GM23338 (cell line): ENCODE results near the gene TJP2. TPM values are rescaled to one million over a fixed set of nuclear protein-coding genes. Genes with fewer than 3 reads are reported as not detected.

Source experiments
- ATAC-seq: fragments of 200-7000 bp; cut with Tn5 transposase; 3 replicates; pipeline ENCODE4 v1.9.1; 2020
- DNase-seq: peaks from one replicate; pipeline ENCODE4 v3.0.0-alpha.2; 2015; ENCODE audit warnings: low spot score
- H2AFZ ChIP-seq: fragments of 200-600 bp; sonication (generic); 2 replicates; pipeline ENCODE4 v1.8.0; 2016; ENCODE audit warnings: antibody characterized with exemption, mild to moderate bottlenecking, moderate library complexity
- H3F3A ChIP-seq: fragments of 200-600 bp; sonication (generic); replicated peaks from 2 replicates; pipeline ENCODE4 v1.8.0; 2017; ENCODE audit warnings: antibody characterized with exemption, mixed run types, low read depth
- H3K27ac ChIP-seq: fragments of 200-600 bp; sonication (generic); 2 replicates; pipeline ENCODE4 v1.6.1; 2016; ENCODE audit warnings: low read depth
- H3K27me3 ChIP-seq: fragments of 200-600 bp; sonication (generic); 2 replicates; pipeline ENCODE4 v1.8.0; 2016; ENCODE audit warnings: mild to moderate bottlenecking, mixed run types, moderate library complexity; ENCODE audit not compliant: insufficient read depth
- H3K36me3 ChIP-seq: fragments of 200-600 bp; sonication (generic); 2 replicates; pipeline ENCODE4 v1.8.0; 2016; ENCODE audit warnings: mild to moderate bottlenecking; ENCODE audit not compliant: insufficient read depth
- H3K4me1 ChIP-seq: fragments of 200-600 bp; sonication (generic); 2 replicates; pipeline ENCODE4 v1.8.0; 2016; ENCODE audit warnings: mild to moderate bottlenecking, moderate library complexity; ENCODE audit not compliant: insufficient read depth
- H3K4me2 ChIP-seq: fragments of 200-600 bp; sonication (generic); 2 replicates; pipeline ENCODE4 v1.7.1; 2017; ENCODE audit warnings: mixed run types
- H3K4me3 ChIP-seq: fragments of 200-600 bp; sonication (generic); 2 replicates; pipeline ENCODE4 v1.6.1; 2016; ENCODE audit warnings: mixed run types
- H3K79me2 ChIP-seq: fragments of 200-600 bp; sonication (generic); replicated peaks from 2 replicates; pipeline ENCODE4 v1.8.0; 2017; ENCODE audit warnings: mild to moderate bottlenecking; ENCODE audit not compliant: insufficient read depth
- H3K9me2 ChIP-seq: fragments of 200-600 bp; sonication (generic); 2 replicates; pipeline ENCODE4 v1.8.0; 2017; ENCODE audit not compliant: insufficient read depth
- H4K20me1 ChIP-seq: fragments of 200-600 bp; sonication (generic); replicated peaks from 2 replicates; pipeline ENCODE4 v1.8.0; 2017; ENCODE audit warnings: mild to moderate bottlenecking; ENCODE audit not compliant: insufficient read depth
- H3K27ac Mint-ChIP-seq: 2 replicates; pipeline ENCODE4 v1.8.0; 2020; ENCODE audit warnings: inconsistent platforms, mild to moderate bottlenecking, moderate library complexity, mixed read lengths
- H3K27me3 Mint-ChIP-seq: 3 replicates; pipeline ENCODE4 v1.8.0; 2022; ENCODE audit warnings: low read depth, mild to moderate bottlenecking, moderate library complexity, mixed read lengths, inconsistent platforms; ENCODE audit not compliant: insufficient read depth, poor library complexity
- H3K36me3 Mint-ChIP-seq: 3 replicates; pipeline ENCODE4 v1.8.0; 2021; ENCODE audit warnings: low read depth, mild to moderate bottlenecking, inconsistent platforms, moderate library complexity, mixed read lengths
- H3K4me1 Mint-ChIP-seq: 3 replicates; pipeline ENCODE4 v1.8.0; 2020; ENCODE audit warnings: mild to moderate bottlenecking, inconsistent platforms, mixed read lengths
- H3K4me3 Mint-ChIP-seq: 3 replicates; pipeline ENCODE4 v1.8.0; 2021; ENCODE audit warnings: moderate library complexity, mild to moderate bottlenecking, inconsistent platforms, mixed read lengths
- H3K9me3 Mint-ChIP-seq: 3 replicates; pipeline ENCODE4 v1.8.0; 2020; ENCODE audit warnings: moderate library complexity, mild to moderate bottlenecking, inconsistent platforms, mixed read lengths
- CREB1 ChIP-seq: fragments of 250-450 bp; sonication (Bioruptor Pico); IDR thresholded peaks from 2 replicates; pipeline ENCODE4 v1.5.0; 2020; ENCODE audit warnings: low read depth, mild to moderate bottlenecking, moderate library complexity
- EZH2 ChIP-seq: fragments of 200-600 bp; sonication (generic); IDR thresholded peaks from one replicate; pipeline ENCODE4 v1.8.0; 2017; ENCODE audit warnings: antibody characterized with exemption, mild to moderate bottlenecking, low read depth; ENCODE audit not compliant: unreplicated experiment
- JUNB ChIP-seq: IDR thresholded peaks from one replicate; pipeline ENCODE4 v1.6.1; 2016; ENCODE audit warnings: antibody characterized with exemption; ENCODE audit not compliant: unreplicated experiment
- ZNF114 ChIP-seq: fragments of 250-450 bp; sonication (Bioruptor Pico); IDR thresholded peaks from 2 replicates; pipeline ENCODE4 v1.5.0; 2020; ENCODE audit warnings: mild to moderate bottlenecking, moderate library complexity
- ZNF331 ChIP-seq: fragments of 250-450 bp; sonication (Bioruptor Pico); IDR thresholded peaks from 2 replicates; pipeline ENCODE4 v1.5.0; 2020; ENCODE audit warnings: low read depth, mild to moderate bottlenecking, moderate library complexity
- polyA plus RNA-seq: library from polyadenylated mRNA; unstranded; fragments of >200 nt; fragmentation: Nextera tagmentation; extraction: Ambion mirVana; gene quantifications from 2 replicates; pipeline ENCODE4 v1.2.1, GENCODE V29; 2016
- total RNA-seq: library from RNA; depleted of rRNA; stranded (reverse); fragments of >200 nt; shearing (Covaris generic); gene quantifications from 2 replicates; pipeline ENCODE4 v1.2.3, GENCODE V29; 2014
- TF ChIP-seq, protein P1 (sequence below): fragments of 250-450 bp; sonication (Bioruptor Pico); IDR thresholded peaks from 2 replicates; pipeline ENCODE4 v1.5.0; 2020; ENCODE audit warnings: mild to moderate bottlenecking, moderate library complexity
- TF ChIP-seq, protein P2 (sequence below): IDR thresholded peaks from 2 replicates; pipeline ENCODE4 v1.6.1; 2016; ENCODE audit warnings: antibody characterized with exemption
- TF ChIP-seq, protein P3 (sequence below), 2 experiments: fragments of 200-600 bp in 1 of 2; sonication (generic) in 1 of 2; conservative IDR thresholded peaks; 2 replicates each; pipeline versions ENCODE4 v1.5.1 to v1.6.1; 2016 to 2017; ENCODE audit warnings: antibody characterized with exemption in 2 of 2, low read depth in 2 of 2, mild to moderate bottlenecking in 2 of 2, moderate library complexity in 1 of 2

Gene TJP2
- total and polyA plus RNA-seq, 2 experiments from 2014 or later = 37.6 to 234 TPM

DNA sequence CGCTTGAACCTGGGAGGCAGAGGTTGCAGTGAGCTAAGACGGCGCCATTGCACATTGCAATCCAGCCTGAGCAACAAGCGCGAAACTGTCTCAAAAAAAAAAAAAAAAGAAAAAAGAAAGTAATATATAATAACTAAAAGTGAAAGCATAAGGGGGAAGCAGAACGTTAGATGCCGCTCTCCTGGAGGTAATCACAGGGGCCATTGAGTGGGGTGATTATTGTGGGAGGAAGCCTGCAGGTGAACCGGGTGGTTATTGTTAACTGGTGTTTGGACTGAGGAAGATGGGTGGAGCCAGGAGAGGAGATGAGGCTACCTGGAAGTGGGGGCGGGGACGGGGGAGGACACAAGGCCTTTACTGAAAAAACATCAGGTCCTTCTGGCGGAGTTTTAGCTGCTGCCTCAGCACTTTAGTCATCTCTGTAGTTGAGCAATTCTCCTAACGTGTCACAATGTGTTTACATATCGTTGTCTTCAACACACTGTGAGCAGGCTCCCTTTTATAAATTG, 5.3 kb upstream of the TJP2 start (continued):
- TF ChIP-seq, protein P1, sequence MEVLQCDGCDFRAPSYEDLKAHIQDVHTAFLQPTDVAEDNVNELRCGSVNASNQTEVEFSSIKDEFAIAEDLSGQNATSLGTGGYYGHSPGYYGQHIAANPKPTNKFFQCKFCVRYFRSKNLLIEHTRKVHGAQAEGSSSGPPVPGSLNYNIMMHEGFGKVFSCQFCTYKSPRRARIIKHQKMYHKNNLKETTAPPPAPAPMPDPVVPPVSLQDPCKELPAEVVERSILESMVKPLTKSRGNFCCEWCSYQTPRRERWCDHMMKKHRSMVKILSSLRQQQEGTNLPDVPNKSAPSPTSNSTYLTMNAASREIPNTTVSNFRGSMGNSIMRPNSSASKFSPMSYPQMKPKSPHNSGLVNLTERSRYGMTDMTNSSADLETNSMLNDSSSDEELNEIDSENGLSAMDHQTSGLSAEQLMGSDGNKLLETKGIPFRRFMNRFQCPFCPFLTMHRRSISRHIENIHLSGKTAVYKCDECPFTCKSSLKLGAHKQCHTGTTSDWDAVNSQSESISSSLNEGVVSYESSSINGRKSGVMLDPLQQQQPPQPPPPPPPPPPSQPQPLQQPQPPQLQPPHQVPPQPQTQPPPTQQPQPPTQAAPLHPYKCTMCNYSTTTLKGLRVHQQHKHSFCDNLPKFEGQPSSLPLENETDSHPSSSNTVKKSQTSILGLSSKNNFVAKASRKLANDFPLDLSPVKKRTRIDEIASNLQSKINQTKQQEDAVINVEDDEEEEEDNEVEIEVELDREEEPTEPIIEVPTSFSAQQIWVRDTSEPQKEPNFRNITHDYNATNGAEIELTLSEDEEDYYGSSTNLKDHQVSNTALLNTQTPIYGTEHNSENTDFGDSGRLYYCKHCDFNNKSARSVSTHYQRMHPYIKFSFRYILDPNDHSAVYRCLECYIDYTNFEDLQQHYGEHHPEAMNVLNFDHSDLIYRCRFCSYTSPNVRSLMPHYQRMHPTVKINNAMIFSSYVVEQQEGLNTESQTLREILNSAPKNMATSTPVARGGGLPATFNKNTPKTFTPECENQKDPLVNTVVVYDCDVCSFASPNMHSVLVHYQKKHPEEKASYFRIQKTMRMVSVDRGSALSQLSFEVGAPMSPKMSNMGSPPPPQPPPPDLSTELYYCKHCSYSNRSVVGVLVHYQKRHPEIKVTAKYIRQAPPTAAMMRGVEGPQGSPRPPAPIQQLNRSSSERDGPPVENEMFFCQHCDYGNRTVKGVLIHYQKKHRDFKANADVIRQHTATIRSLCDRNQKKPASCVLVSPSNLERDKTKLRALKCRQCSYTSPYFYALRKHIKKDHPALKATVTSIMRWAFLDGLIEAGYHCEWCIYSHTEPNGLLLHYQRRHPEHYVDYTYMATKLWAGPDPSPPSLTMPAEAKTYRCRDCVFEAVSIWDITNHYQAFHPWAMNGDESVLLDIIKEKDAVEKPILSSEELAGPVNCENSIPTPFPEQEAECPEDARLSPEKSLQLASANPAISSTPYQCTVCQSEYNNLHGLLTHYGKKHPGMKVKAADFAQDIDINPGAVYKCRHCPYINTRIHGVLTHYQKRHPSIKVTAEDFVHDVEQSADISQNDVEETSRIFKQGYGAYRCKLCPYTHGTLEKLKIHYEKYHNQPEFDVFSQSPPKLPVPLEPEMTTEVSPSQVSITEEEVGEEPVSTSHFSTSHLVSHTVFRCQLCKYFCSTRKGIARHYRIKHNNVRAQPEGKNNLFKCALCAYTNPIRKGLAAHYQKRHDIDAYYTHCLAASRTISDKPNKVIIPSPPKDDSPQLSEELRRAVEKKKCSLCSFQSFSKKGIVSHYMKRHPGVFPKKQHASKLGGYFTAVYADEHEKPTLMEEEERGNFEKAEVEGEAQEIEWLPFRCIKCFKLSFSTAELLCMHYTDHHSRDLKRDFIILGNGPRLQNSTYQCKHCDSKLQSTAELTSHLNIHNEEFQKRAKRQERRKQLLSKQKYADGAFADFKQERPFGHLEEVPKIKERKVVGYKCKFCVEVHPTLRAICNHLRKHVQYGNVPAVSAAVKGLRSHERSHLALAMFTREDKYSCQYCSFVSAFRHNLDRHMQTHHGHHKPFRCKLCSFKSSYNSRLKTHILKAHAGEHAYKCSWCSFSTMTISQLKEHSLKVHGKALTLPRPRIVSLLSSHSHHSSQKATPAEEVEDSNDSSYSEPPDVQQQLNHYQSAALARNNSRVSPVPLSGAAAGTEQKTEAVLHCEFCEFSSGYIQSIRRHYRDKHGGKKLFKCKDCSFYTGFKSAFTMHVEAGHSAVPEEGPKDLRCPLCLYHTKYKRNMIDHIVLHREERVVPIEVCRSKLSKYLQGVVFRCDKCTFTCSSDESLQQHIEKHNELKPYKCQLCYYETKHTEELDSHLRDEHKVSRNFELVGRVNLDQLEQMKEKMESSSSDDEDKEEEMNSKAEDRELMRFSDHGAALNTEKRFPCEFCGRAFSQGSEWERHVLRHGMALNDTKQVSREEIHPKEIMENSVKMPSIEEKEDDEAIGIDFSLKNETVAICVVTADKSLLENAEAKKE (CRISPR knock-in tag) = no peak
- no peak for TF ChIP-seq CREB1 (CRISPR knock-in tag)
- no peak for TF ChIP-seq ZNF114 (CRISPR knock-in tag)

DNA sequence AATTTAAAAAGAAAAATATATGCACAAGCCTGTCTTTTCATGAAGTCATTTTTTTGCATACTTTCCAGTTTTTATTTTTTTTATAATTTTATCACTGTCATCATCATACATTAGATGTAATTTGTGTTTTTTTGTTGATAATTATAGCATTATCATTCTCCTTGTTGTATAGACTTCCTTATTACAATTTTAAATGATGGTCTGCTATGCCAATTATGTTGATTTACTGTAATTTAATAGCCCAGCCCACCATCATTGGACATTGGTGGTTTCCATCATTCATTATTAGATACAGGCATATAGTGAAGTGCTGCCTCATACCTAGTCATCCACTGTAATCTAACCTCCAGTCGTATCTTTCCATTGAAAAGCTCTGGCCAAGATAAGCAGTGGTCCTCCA, 3.8 kb upstream of the TJP2 start:
- Mint-ChIP-seq H3K36me3 (no peaks in the 10 kb centered on the region), H3K4me1 (peaks cover 47% of the 10 kb centered on the region), H3K4me3 (no peak overlapping the region), H3K27me3 (peaks cover 15% of the 10 kb centered on the region), H3K27ac (no peak overlapping the region), H3K9me3 (no peaks in the 10 kb centered on the region)
- H3K27me3 ChIP-seq = peaks cover 17% of the 10 kb centered on the region; the same call in 1 of the 2 replicates
- H3F3A ChIP-seq = 0 out of 2 replicates have a peak, but pooled peaks cover 6% of the 10 kb centered on the region
- no peak overlapping the region for H3K4me3 ChIP-seq
- H3K36me3 ChIP-seq = no peaks in the 10 kb centered on the region
- H3K4me2 ChIP-seq = no peak overlapping the region
- no peak overlapping the region for H2AFZ ChIP-seq
- H3K9me2 ChIP-seq = no peaks in the 10 kb centered on the region
- DNase-seq (no peak), ATAC-seq (no peak)
- peaks cover 52% of the 10 kb centered on the region for H3K79me2 ChIP-seq
- peaks cover 43% of the 10 kb centered on the region for H3K4me1 ChIP-seq
- peaks cover 9% of the 10 kb centered on the region; the same call in 1 of the 2 replicates for H4K20me1 ChIP-seq
- H3K27ac ChIP-seq = no peak overlapping the region
- TF ChIP-seq, protein P2, sequence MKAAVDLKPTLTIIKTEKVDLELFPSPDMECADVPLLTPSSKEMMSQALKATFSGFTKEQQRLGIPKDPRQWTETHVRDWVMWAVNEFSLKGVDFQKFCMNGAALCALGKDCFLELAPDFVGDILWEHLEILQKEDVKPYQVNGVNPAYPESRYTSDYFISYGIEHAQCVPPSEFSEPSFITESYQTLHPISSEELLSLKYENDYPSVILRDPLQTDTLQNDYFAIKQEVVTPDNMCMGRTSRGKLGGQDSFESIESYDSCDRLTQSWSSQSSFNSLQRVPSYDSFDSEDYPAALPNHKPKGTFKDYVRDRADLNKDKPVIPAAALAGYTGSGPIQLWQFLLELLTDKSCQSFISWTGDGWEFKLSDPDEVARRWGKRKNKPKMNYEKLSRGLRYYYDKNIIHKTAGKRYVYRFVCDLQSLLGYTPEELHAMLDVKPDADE = no peak
- no peak for TF ChIP-seq EZH2
- TF ChIP-seq ZNF331 (CRISPR knock-in tag) = no peak
- no peak for TF ChIP-seq ZNF114 (CRISPR knock-in tag)
- TF ChIP-seq, protein P3, sequence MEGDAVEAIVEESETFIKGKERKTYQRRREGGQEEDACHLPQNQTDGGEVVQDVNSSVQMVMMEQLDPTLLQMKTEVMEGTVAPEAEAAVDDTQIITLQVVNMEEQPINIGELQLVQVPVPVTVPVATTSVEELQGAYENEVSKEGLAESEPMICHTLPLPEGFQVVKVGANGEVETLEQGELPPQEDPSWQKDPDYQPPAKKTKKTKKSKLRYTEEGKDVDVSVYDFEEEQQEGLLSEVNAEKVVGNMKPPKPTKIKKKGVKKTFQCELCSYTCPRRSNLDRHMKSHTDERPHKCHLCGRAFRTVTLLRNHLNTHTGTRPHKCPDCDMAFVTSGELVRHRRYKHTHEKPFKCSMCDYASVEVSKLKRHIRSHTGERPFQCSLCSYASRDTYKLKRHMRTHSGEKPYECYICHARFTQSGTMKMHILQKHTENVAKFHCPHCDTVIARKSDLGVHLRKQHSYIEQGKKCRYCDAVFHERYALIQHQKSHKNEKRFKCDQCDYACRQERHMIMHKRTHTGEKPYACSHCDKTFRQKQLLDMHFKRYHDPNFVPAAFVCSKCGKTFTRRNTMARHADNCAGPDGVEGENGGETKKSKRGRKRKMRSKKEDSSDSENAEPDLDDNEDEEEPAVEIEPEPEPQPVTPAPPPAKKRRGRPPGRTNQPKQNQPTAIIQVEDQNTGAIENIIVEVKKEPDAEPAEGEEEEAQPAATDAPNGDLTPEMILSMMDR (conservative IDR thresholded peaks at IDR 0.05; ENCODE audit: low read depth in 2 of 2) = no peak
- no peak for TF ChIP-seq JUNB
